Ovary (tissue), 9 donors: Measurements from ENCODE around the gene ARV1. TPM values are rescaled to one million over a fixed set of nuclear protein-coding genes. Genes with fewer than 3 reads are reported as not detected.
"Not testable (repeated sequence)": the region's sequence is repeated elsewhere in the genome, so short reads cannot be mapped to it uniquely, and the experiment has no call there.

Experiments used
- DNase-seq, 5 donors: peaks; one replicate each; pipeline ENCODE4 v3.0.0-alpha.2; 2019 to 2020
- H3K27ac ChIP-seq, 2 donors: fragments of 200-600 bp; one replicate each; pipeline versions ENCODE4 v1.5.1 to v1.8.0; 2019 to 2022
- H3K27me3 ChIP-seq: fragments of 200-600 bp; one replicate; pipeline ENCODE4 v1.8.0; 2022
- H3K36me3 ChIP-seq: fragments of 200-600 bp; sonication (generic); one replicate; pipeline ENCODE4 v1.5.1; 2019
- H3K4me1 ChIP-seq: one replicate; pipeline ENCODE4 v1.8.1; 2013; ENCODE audit warnings: mild to moderate bottlenecking, moderate library complexity; ENCODE audit not compliant: insufficient read depth
- H3K4me3 ChIP-seq: fragments of 200-600 bp; sonication (generic); one replicate; pipeline ENCODE4 v1.5.1; 2017
- H3K9me3 ChIP-seq, 2 donors: fragments of 200-600 bp in 1 of 2; sonication (generic) in 1 of 2; one replicate each; pipeline versions ENCODE4 v1.5.1 to v1.8.1; 2013 to 2019; ENCODE audit warnings: mild to moderate bottlenecking in 1 of 2, moderate library complexity in 1 of 2
- EP300 ChIP-seq: sonication (generic); formaldehyde crosslinking; IDR thresholded peaks from one replicate; pipeline ENCODE4 v1.6.1; 2017; ENCODE audit warnings: antibody characterized with exemption
- POLR2A ChIP-seq: fragments of 450-650 bp; IDR thresholded peaks from one replicate; pipeline ENCODE4 v1.6.1; 2017; ENCODE audit warnings: antibody characterized with exemption, mild to moderate bottlenecking, moderate library complexity
- WGBS, 3 donors: extraction: QIAGEN DNeasy Blood & Tissue Kit in 1 of 3; methylation state at CpG; one replicate each; pipeline versions ENCODE4 v1.1.5 to v1.1.7; 2013 to 2017; 5-methylcytosine and 5-hydroxymethylcytosine counted together
- intact Hi-C, 4 donors: fragments of 100-400 bp; cut with DNase I; formaldehyde crosslinking; loops; one replicate each; pipeline versions ENCODE4 v1.11.0 to v1.15.1; 2022 to 2023
- polyA plus RNA-seq, 2 donors: library from polyadenylated mRNA; stranded (reverse); fragments of 200-250 nt in 1 of 2; fragments of 350-450 nt in 1 of 2; fragmentation: Illumina TruSeq in 1 of 2; extraction: RNeasy Lipid Tissue Mini Kit (QIAGEN cat#74804) in 1 of 2; gene quantifications; one replicate each; pipeline ENCODE4 v1.2.3, GENCODE V29; 2013 to 2014
- total RNA-seq, 7 donors: library from RNA; depleted of rRNA in 2 of 7; stranded (reverse); fragments of >200 nt in 2 of 7; fragmentation: NEBNext Ultra II Directional in 3 of 7; extraction: Animal tissue kit (Norgen Biotek cat#: 25700) in 3 of 7; gene quantifications; one replicate each; pipeline versions ENCODE4 v1.1.0 to v1.2.4, GENCODE V29; 2016 to 2023
- TF ChIP-seq, protein P1 (sequence below), 3 donors: fragments of 450-650 bp in 2 of 3; fragments of 200-600 bp in 1 of 3; IDR thresholded peaks; one replicate each; pipeline versions ENCODE4 v1.5.1 to v1.8.0; 2016 to 2022; ENCODE audit warnings: antibody characterized with exemption in 3 of 3, mild to moderate bottlenecking in 1 of 3
- donor health status: DM: no; HTN: no; CAD: no; lungs with moderate emphysema.
- donor health status: DM: no; HTN: no; CAD: no.
- donor health status: Bipolar disorder and iron deficiency.
- donor health status: DM: yes; HTN: yes; CAD: no.
- donor health status: DM: no; HTN: no; CAD: no.
- donor health status: DM: yes; HTN: yes; CAD: no.

ARV1 gene
- total and polyA plus RNA-seq, 9 donors: 9.0 to 19.2 (median 13.1) TPM

GRCh38 chr1:231021540-231022031 is 42.7 kb downstream of the ARV1 start:
- TF ChIP-seq, protein P1, sequence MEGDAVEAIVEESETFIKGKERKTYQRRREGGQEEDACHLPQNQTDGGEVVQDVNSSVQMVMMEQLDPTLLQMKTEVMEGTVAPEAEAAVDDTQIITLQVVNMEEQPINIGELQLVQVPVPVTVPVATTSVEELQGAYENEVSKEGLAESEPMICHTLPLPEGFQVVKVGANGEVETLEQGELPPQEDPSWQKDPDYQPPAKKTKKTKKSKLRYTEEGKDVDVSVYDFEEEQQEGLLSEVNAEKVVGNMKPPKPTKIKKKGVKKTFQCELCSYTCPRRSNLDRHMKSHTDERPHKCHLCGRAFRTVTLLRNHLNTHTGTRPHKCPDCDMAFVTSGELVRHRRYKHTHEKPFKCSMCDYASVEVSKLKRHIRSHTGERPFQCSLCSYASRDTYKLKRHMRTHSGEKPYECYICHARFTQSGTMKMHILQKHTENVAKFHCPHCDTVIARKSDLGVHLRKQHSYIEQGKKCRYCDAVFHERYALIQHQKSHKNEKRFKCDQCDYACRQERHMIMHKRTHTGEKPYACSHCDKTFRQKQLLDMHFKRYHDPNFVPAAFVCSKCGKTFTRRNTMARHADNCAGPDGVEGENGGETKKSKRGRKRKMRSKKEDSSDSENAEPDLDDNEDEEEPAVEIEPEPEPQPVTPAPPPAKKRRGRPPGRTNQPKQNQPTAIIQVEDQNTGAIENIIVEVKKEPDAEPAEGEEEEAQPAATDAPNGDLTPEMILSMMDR (IDR thresholded peaks at IDR 0.05): no peak
- TF ChIP-seq POLR2A (no peak), EP300 (no peak)
- Histone ChIP-seq H3K27ac (no peak overlapping the region), H3K9me3 (no peaks in the 10 kb centered on the region), H3K4me3 (no peak overlapping the region), H3K27me3 (no peaks in the 10 kb centered on the region), H3K4me1 (no peaks in the 10 kb centered on the region), H3K36me3 (no peaks in the 10 kb centered on the region)
- no peak for DNase-seq
- WGBS, 3 donors: 87 to 91% (median 87%) methylated on average over 12 of the region's 12 CpGs
- intact Hi-C loops: no loop called here

GRCh38 chr1:231022543-231022942 is 43.6 kb downstream of the ARV1 start:
- intact Hi-C loops, H3K27me3 ChIP-seq, H3K4me3 ChIP-seq, H3K9me3 ChIP-seq, H3K36me3 ChIP-seq, DNase-seq, H3K27ac ChIP-seq, H3K4me1 ChIP-seq: not testable (repeated sequence)
- WGBS, 3 donors: 91 to 94% (median 92%) methylated on average over 7 of the region's 7 CpGs

GRCh38 chr1:231023150-231023549 is 44.3 kb downstream of the ARV1 start:
- Histone ChIP-seq H3K4me3 (no peak overlapping the region), H3K4me1 (no peaks in the 10 kb centered on the region), H3K27me3 (no peaks in the 10 kb centered on the region), H3K36me3 (no peaks in the 10 kb centered on the region), H3K27ac (no peak overlapping the region), H3K9me3 (no peaks in the 10 kb centered on the region)
- intact Hi-C loops: no loop called here
- WGBS, 3 donors: 81 to 88% (median 81%) methylated on average over 9 of the region's 9 CpGs
- no peak for DNase-seq
- TF ChIP-seq POLR2A: no peak
- TF ChIP-seq, protein P1 (IDR thresholded peaks at IDR 0.05): no peak
- no peak for TF ChIP-seq EP300

DNA sequence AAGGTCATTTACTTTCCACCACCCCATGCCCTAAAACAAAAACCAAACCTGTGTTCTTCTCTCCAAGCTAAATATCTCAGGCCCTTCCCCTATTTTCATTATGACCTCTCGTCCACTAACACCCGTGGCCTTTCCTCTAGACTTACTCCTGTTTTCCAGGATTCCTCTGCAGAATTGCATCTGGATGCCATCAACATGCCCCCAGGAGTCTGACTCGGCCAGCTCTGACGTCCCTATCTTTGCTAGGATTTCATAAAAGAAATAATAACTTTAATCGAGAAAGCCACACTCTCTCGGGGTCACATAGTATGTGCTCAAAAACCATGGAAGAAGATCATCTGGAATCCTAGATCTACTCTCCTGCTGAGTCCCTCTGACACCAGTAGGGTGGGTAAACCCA is 47.7 kb downstream of the ARV1 start:
- H3K36me3 ChIP-seq: no peaks in the 10 kb centered on the region
- no peak for TF ChIP-seq POLR2A
- no peak for TF ChIP-seq EP300
- intact Hi-C loops: no loop called here
- no peak overlapping the region for H3K4me3 ChIP-seq
- no peaks in the 10 kb centered on the region for H3K4me1 ChIP-seq
- no peaks in the 10 kb centered on the region for H3K9me3 ChIP-seq
- DNase-seq: no peak
- H3K27me3 ChIP-seq: no peaks in the 10 kb centered on the region
- no peak overlapping the region for H3K27ac ChIP-seq
- 74 to 87% (median 78%) methylated on average over 6 of the region's 6 CpGs for WGBS, 3 donors

DNA sequence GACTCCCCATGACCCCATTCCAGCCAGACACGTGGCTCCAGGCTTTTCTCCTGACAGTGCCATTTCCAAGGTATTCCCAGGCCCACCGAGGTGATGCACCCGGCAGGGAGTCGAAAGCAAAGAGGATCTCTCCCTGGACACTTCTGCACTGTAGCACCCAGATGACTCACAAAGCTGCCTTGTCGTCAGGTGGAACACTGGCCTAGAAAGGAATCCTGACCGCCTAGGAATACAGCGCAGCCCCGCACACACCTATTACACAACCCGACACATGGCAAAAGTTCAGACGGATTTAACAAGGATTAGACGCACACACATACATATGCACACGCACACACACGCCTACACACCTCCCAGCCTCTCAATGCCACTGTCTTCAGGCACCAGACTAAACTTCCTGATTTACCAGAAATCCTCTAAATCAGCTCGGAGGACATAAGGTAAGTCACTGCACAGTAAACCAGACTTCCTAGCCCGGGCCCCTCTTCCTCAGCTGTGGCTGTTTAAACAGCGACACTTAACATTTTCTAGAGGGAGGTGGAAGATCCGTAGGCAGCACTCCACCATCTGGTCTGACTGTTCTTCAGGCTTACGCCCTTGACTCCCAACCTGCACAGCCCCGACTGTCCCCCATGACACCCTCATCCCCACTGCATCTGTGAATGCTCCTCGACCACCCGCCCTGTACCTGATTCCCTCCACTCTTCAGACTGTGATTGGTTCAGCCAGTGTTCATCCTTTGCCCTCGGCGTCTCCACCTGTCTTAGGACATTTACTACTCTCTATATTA is 48.4 kb downstream of the ARV1 start:
- no peaks in the 10 kb centered on the region for H3K4me1 ChIP-seq
- H3K4me3 ChIP-seq: no peak overlapping the region
- no peaks in the 10 kb centered on the region for H3K9me3 ChIP-seq
- WGBS, 3 donors: 87 to 94% (median 90%) methylated on average over 23 of the region's 23 CpGs
- H3K27me3 ChIP-seq: no peaks in the 10 kb centered on the region
- intact Hi-C loops: no loop called here
- no peak overlapping the region for H3K27ac ChIP-seq
- TF ChIP-seq POLR2A: no peak
- TF ChIP-seq, protein P1 (IDR thresholded peaks at IDR 0.05): no peak
- TF ChIP-seq EP300: no peak
- no peaks in the 10 kb centered on the region for H3K36me3 ChIP-seq
- DNase-seq: no peak
